Breast epithelium (tissue), 3 donors: ENCODE data around the gene PRG2.

ENCODE experiments used
- POLR2A ChIP-seq: fragments of 450-650 bp; IDR thresholded peaks from one replicate; pipeline ENCODE4 v1.6.1; 2016; ENCODE audit warnings: antibody characterized with exemption, mild to moderate bottlenecking, moderate library complexity
- TF ChIP-seq, protein P1 (sequence below), 3 donors: fragments of 450-650 bp; IDR thresholded peaks; one replicate each; pipeline ENCODE4 v1.5.1; 2016 to 2017; ENCODE audit warnings: antibody characterized with exemption in 3 of 3, mild to moderate bottlenecking in 3 of 3, moderate library complexity in 3 of 3

- no peak for TF ChIP-seq POLR2A
- TF ChIP-seq, protein P1, sequence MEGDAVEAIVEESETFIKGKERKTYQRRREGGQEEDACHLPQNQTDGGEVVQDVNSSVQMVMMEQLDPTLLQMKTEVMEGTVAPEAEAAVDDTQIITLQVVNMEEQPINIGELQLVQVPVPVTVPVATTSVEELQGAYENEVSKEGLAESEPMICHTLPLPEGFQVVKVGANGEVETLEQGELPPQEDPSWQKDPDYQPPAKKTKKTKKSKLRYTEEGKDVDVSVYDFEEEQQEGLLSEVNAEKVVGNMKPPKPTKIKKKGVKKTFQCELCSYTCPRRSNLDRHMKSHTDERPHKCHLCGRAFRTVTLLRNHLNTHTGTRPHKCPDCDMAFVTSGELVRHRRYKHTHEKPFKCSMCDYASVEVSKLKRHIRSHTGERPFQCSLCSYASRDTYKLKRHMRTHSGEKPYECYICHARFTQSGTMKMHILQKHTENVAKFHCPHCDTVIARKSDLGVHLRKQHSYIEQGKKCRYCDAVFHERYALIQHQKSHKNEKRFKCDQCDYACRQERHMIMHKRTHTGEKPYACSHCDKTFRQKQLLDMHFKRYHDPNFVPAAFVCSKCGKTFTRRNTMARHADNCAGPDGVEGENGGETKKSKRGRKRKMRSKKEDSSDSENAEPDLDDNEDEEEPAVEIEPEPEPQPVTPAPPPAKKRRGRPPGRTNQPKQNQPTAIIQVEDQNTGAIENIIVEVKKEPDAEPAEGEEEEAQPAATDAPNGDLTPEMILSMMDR (IDR thresholded peaks at IDR 0.05), result no peak
Observed at GRCh38 chr11:57370941-57371340, 19.5 kb downstream of the PRG2 start.
